GM18867 (cell line): ENCODE measurements around the gene RFTN2.
A peak's percentile ranks its signal among the peaks of the same experiment; 100 is the strongest.
"Not testable (repeated sequence)": the region's sequence is repeated elsewhere in the genome, so short reads cannot be mapped to it uniquely, and the experiment has no call there.

ENCODE experiments used
- ATAC-seq: cut with Tn5 transposase; IDR thresholded peaks from one replicate; pipeline ENCODE4 v1.9.1; 2021; ENCODE audit warnings: mild to moderate bottlenecking, moderate library complexity; ENCODE audit not compliant: unreplicated experiment

Gene RFTN2

DNA sequence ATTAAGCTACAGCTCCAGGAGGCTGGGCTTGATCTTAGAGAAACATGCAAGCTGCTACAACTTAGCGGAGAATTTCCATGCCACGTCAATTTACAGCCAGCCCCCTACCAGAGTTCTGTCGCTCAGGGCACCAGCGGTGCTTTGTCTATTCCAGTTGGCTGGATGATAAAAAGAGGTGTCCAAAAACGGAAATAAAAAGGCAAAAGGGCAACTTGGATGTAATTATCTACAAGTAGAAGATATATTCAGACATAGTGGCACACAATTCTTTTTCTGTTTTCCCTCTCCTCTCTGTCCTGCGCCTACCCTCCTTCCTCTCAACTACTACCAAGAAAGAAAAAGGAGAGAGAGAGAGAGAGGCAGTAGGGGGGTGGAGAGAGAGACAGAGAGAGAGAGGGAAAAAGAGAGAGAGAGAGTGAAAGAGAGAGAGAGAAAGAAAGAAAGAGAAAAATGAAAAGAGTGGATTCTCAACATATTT is 363 bp upstream of the RFTN2 start:
- ATAC-seq = no peak

DNA sequence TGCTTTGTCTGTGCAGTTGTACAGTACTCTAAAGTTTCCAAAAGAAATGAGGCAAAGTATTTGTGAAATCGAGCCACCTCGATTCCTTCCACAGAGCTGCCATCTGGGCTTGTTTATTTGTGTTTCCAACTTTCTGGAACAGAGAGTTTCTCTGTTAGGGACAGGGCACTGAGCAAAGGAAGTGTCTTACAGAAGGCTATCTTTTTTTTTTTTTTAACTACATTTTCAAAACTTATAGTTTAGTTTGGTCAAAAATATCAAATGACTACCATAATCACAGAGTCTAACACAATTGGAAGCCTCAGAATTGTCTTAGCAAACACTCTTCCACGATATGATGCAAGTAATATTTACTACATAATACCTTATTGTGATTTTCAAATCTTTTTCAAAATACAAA is 796 bp downstream of the RFTN2 start:
- ATAC-seq = no peak

DNA sequence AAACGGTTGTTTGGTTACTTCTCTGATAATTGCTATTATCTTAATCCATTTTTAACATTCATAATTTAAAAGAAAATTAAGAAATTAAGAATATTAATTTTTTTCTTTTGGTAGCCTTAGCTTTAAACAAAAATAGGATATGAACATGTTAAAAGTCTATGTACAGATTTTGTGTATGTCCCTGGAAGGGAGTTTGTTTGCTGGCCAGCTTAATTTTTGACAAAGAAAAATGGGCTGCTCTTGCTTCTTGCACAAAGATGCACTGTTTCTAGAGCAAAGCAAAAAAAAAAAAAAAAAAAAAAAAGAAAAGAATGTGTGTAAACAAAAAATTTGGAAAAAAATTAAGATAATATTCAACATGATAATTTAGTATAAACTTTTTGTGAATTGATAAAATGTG is 1.3 kb downstream of the RFTN2 start:
- no peak for ATAC-seq

DNA sequence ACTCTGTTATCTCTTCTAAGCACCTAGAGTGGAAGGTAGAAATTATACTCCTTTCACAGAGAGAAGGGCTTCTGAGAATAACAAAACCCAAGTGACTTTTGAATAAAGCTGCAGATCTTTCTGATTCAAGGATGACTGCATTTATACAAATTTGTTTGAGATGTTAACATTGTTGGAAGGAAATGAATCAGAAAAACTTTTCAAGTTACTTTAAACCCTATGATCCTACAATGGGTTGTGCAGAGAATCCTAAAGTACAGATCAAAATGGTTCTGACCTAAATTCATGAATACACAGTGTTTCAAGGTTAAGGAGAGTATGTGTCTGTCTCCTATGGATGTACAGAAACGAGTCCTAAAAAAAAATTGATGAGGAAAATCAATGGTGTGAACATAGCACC is 1.8 kb downstream of the RFTN2 start:
- no peak for ATAC-seq

DNA sequence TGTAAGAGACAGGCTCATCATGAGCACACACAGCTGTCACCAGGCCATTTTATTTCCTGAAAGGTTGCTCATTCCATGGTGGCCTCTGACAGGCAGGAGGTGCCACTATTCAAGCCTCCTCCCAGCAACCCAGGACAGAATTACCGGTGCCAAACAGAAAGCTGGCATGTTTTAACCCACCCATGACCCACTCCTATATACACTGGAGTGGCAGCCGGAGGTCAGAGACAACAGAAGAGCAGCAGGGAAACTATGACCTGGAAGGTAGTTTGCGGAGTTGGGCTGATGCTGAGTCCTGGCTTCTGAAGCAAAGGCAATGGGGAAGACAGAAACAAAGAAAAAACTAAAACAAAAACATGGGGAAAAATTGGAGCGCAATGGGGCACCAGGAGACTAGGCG is 2.3 kb downstream of the RFTN2 start:
- no peak for ATAC-seq

DNA sequence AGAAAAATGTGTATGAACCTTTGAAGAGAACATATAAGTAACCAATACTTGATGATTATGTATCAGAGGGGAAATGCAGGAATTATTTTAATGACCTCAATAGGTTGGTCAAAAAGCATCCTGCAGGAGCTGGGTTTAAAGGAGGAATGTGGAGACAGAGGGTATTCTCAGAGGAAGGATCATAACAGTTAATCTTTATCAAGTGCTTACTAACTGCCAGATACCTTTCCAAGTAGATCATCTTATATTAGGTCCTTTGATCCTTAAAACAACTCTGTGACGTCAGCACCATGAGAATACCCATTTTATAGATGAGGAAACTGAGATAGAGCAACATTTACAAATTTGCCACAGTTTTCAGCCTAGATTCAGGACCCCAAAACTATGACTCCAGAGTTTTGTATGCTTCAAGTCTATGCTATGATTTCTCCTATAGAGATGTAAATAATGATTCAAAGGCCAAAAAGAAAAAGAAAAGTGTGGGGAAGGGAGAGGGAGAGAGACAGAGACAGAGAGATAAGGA is 3.0 kb downstream of the RFTN2 start:
- ATAC-seq = no peak

DNA sequence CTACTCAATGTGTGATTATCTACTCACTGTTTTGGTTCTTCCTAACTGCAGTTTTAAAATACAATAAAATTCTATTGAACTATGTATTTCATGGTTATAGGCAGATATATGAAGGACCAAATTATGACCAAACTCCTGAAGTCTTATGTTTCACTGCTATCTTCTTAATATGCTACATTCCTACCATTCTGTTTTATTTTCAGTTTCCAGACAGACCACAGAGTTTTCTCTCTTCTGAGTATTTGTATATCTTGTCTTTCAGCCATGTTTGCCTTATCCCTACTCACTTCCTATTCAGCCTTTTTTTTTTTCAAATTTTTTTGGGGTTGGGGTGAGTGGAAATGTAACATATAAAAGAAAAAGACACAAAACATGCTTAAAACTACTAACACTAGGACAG is 6.3 kb downstream of the RFTN2 start:
- no peak for ATAC-seq

DNA sequence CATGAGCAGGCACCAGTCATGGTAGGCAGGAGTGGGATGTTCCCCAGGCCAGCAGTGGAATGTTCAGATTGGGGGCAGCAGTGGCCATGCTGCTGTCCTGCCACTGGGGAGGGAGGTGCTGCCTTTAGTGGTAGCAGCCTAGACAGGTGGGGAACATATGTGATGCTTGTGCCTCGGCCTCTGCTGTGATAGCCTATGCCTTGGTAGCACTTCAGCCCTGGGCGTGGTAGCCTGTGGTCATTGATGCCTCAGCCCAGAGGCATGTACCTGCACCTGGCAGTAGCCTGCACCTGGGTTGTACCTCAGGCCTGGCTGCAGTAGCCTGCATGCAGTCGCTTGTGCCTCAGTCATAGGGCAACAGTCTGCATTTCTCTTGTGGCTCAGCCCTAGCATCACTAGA is 7.1 kb downstream of the RFTN2 start:
- ATAC-seq = no peak

DNA sequence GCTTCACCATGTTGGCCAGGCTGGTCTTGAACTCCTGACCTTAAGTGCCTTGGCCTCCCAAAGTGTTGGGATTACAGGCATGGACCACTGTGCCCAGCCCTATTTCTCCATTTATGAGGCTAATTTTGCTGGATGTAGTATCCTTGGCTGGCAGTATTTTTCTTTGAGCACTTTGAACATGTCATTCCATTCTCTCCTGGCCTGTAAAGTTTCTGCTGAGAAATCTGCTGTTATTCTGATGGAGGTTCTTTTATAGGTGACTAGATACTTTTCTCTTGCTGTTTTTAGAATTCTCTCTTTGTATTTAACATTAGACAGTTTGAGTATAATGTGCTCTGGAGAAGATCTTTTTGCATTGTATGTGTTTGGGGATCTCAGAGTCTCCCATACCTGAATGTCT is 9.1 kb downstream of the RFTN2 start:
- no peak for ATAC-seq

DNA sequence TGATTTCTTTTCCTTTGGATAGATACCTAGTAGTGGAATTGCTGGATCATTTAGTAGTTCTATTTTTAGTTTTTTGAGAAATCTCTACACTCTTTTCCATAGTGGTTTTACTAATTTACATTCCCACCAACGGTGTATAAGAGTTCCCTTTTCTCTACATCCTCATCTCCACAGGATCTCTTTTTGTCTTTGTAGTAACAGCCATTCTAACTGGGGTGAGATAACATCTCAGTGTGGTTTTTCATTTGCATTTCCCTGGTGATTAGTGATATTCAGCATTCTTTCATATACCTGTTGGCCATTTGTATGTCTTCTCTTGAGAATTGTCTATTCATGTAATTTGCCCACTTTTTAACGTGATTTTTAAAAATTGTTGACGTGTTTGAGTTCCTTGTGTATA is 13.8 kb downstream of the RFTN2 start:
- ATAC-seq = no peak

DNA sequence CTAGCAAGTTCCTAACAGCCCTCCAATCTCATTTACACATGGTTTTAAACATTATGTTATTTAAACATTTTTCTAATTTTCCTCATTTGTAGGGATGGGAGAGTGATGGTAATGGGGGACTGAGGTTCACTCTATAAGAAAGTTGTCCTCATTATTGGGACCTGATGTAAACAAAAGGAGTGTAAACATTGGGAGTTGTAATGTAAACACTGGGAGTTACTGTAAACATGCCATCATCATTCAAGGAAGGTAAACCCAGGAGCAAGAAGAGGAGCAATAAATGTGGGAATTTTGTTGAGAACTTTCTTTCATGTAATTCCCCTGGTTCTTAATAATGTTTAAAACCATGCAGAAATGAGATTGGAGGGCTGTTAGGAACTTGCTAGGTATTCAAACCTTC is 17.8 kb downstream of the RFTN2 start:
- no peak for ATAC-seq

DNA sequence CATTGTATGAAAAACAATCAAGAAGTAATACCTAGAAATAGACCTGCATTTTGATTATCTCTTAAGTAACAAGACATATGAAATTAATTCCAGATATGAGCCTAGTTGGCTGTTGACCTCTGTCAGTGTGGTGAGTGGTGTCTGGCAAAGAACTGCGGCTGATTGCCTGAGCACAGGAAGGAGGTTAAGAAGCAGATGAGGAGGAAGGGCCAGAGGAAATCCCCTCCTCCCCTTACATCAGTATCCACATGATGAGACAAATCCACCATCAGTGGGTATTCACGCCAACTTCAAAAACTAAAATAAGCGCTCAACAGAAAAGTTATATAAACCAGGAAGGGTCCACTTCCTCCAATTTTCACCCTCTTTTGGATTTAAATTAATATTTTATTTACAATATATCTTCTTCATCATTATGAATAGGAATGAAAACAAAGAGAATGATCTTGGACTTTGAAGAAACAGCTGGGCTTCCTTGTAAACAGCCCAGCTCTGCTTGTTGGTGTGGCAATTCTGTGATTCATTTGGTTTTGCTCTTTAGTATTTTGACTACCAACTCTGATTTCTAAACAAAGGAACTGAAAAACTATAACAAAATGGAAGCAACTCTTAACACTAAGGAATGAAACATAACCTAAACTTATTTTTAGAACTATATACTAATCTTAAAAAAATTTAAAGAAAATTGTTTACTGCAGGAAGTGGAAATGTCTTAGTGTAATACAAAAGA is 27.3 kb downstream of the RFTN2 start:
- no peak for ATAC-seq

DNA sequence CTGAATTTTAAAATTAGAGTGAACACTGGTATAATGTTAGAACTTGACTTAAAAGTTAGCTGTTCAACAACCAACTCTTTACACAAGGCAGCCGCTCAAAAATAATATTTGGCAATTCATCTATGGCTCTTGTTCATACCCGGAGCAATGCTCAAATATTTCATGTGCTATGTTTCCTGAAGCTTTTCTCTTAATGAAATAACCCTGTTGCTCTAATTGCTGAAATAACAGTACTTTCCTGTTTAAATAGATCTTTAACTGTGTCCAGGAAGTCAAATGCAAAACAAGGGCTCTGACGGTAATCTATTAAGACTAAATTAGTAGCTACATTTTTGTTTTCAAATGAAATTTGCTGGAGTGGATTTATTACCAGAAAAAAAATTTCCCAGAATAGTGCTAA is 33.7 kb downstream of the RFTN2 start:
- ATAC-seq = no peak

DNA sequence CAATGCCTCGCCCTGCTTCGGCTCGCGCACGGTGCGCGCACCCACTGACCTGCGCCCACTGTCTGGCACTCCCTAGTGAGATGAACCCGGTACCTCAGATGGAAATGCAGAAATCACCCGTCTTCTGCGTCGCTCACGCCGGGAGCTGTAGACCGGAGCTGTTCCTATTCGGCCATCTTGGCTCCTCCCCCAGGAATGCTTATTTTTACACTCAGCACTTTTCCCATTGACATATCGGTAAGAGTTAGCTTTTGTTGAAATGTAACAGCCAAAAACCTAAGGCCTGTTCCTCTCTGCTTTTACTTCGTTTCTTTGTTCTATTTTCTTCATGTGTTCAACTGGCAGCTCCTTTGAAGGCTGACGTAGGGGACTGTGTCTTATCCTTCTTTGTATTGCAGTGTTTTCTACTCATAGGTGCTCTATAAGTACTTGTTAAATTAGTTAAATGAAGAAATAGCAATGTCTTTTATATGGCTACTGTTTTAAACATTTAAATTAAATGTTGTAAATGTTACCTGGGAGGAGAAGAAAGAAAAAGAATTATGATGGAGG is 34.7 kb downstream of the RFTN2 start:
- ATAC-seq = not testable (repeated sequence)

DNA sequence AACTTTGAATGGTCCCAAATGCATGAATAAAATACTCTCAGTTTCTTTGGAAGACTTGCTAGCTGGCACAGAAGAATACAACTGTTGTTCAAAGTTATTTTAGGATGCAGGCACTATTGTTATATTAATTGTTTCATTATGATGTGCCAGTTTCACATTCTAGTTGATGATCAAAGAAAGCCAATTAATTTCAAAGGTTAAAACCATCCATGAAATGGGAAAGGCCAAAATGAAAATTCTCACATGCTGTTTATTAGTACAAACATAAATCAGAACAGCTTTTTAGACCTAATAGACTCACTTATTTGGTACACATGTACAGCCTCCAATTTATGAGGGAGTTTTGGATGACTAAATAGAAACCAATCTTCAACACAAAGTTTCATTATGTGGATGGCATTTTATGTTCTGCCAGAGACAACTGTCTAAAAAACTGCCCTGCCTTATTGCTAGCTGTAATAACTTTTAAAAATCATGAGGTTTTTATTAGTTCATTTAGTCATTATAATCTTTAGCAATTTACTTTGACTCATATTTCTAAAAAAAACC is 42.2 kb downstream of the RFTN2 start:
- no peak for ATAC-seq

DNA sequence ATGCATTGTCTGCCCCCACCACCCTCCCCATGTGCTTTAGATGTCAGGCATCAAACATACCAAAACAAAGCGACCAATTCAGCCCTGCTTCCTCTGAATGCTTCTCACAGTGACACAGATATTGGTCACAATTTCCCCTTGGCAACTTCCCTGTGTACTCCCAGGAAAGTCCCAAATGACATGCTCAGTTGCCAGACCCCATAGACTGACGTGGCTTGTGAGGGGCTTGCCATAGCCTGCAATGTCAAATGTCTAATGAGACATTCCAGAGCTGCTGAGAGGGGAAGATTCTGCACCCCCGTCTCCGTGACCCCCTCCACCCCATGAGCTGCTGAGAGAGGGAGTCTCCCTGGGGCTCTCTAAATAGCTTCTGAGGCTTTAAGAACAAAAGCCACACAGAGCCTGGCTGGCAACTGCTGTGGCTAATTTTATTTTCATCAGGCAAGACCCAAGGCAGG is 47.3 kb downstream of the RFTN2 start:
- ATAC-seq = peak; percentile 54

DNA sequence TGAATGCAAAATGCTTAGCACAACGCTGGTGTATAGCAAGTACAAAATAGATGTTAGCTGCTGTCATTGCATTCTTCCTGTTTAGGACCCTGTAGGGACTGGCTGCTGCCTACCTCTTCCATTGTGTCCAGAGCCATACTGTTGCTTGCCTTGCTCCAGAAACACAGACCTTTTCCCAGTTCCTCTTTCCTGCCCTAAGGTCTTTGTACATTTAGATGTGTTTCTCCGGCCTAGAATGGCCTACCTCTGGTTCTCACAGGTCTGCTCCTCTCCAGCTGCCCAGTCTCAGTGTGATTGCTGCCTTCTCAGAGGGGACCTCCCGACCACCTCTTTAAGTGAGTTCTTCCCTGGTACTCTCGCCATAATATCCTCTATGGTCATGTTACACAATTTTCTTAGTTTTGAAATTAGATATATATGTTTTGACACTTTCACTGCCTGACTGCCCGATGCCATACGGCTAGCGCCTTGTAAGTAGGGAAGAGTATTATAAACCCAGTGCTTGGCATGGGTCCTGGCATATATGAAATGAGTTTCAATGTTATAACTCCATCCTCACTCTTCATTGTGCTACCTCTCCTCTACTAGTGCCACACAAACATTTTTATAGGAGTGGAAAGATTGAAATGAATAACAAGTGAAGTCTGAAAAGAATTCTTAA is 48.3 kb downstream of the RFTN2 start:
- ATAC-seq = no peak

DNA sequence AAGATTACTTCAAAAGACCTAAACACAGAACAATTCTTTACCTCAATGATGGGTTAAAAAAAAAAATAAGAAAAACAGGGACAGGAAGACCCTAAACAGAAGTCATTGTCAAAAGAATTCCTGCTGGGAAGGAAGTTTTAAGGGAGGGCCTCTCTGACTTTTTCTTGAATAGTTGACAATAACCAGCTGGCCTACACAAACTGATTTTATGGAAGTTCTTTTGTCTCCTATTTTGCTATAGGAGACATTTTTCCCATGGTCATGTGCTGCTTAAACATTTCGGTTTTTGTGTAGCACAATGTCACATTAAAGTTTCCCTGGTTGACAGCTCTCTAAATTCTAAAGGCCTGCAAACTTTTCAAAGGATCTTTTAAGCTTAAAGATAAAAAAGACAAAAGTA is 55.3 kb downstream of the RFTN2 start:
- no peak for ATAC-seq

DNA sequence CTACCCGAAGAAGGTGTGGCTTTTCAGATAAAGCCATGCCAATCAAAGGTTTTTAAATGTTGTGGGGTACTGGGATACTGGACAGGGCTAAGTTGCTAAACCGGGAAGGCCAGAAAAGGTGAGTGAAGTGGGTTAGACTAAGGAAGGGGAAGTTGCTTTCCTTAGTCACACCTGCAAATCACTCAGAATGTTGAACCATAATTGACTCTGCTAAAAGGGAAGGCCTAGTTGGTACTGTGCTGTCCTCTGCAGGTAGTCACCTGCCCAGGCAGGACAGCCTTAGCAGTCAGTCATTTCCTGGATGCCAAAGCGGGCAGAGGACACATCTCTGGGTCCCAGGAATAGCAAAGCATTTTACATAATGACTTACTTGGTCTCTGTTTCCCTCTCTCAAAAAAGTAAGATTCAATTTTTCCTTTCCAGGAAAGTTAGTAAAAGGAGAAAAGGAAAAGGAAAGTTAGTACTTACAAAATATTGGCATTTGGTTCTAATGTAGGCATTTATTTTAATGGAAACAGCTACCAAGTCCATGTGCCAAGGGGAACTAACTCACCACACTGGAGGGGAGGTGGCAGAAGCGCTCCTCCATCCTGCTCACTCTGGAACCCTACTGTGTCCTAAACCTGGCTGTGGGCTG is 60.3 kb downstream of the RFTN2 start:
- ATAC-seq = no peak

DNA sequence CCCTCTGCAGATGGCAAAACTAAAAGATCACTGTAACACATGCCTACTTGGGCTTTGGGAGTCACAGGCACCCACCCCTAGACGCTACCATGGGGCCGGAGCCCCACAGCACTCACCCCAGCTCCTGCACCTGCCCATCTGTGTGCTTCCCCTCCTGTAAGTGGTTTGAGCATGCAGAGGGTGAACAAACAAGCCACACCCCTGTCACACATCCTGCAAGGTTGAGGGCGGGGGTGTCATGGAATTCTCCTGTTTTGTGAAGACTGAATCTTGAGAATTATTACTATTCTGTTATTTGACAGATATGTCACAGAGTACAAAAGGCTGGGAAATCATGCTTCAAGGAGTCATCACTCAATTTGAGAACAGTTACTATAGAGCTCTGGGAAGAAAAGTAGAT is 60.9 kb downstream of the RFTN2 start:
- ATAC-seq = no peak

DNA sequence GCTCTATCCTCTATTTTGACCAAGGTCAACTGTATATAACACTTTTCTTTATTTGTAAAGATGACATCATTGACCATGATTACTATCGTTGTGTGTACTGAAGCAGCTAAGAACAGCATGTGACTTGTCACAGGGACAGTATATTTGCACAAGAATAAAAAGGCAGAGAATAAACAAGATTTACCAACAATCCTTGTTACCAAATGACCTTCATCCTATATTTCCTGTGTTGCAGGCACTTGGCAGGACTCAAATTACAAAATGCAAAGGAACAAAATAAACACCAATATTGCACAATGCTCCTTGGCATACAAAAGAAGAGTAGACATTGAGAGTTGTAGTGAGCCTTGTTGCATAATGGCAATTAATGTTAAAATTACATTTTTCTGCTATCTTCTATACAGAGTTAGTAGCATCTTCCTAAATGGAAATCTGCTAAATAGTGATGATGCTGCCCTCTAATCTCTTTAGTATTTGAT is 61.8 kb downstream of the RFTN2 start:
- no peak for ATAC-seq
